Hepatocyte (in vitro differentiated cells): Measurements from ENCODE around the gene ZNF230. TPM values are rescaled to one million over a fixed set of nuclear protein-coding genes. Genes with fewer than 3 reads are reported as not detected.

Experiments used
- DNase-seq: peaks from one replicate; pipeline ENCODE4 v3.0.0-alpha.2; 2016; ENCODE audit warnings: low spot score
- H2AFZ ChIP-seq: fragments of 200-600 bp; sonication (generic); 2 replicates; pipeline ENCODE4 v1.6.0; 2016; ENCODE audit warnings: antibody characterized with exemption, mild to moderate bottlenecking
- H3K27ac ChIP-seq: fragments of 200-600 bp; sonication (generic); 2 replicates; pipeline ENCODE4 v1.5.1; 2016; ENCODE audit warnings: mild to moderate bottlenecking
- H3K27me3 ChIP-seq: fragments of 200-600 bp; sonication (generic); 2 replicates; pipeline ENCODE4 v1.6.1; 2016
- H3K36me3 ChIP-seq: fragments of 200-600 bp; sonication (generic); replicated peaks from 2 replicates; pipeline ENCODE4 v1.5.1; 2016; ENCODE audit warnings: low read depth; ENCODE audit not compliant: insufficient read depth
- H3K4me1 ChIP-seq: fragments of 200-600 bp; sonication (generic); 2 replicates; pipeline ENCODE4 v1.5.1; 2016; ENCODE audit warnings: mild to moderate bottlenecking, moderate library complexity; ENCODE audit not compliant: insufficient read depth
- H3K4me2 ChIP-seq: fragments of 200-600 bp; sonication (generic); 2 replicates; pipeline ENCODE4 v1.6.0; 2016
- H3K4me3 ChIP-seq: fragments of 200-600 bp; sonication (generic); 2 replicates; pipeline ENCODE4 v1.5.1; 2016; ENCODE audit warnings: mild to moderate bottlenecking
- H3K79me2 ChIP-seq: fragments of 200-600 bp; sonication (generic); 2 replicates; pipeline ENCODE4 v1.6.0; 2017; ENCODE audit warnings: mild to moderate bottlenecking
- H3K9me2 ChIP-seq: fragments of 200-600 bp; sonication (generic); replicated peaks from 2 replicates; pipeline ENCODE4 v1.6.0; 2017; ENCODE audit warnings: mild to moderate bottlenecking; ENCODE audit not compliant: insufficient read depth
- H3K9me3 ChIP-seq: fragments of 200-600 bp; sonication (generic); 2 replicates; pipeline ENCODE4 v1.5.1; 2016; ENCODE audit warnings: low read depth, mild to moderate bottlenecking
- H4K20me1 ChIP-seq: fragments of 200-600 bp; sonication (generic); 2 replicates; pipeline ENCODE4 v1.6.0; 2016; ENCODE audit warnings: mild to moderate bottlenecking; ENCODE audit not compliant: insufficient read depth, poor library complexity, severe bottlenecking
- EZH2 ChIP-seq: fragments of 200-600 bp; sonication (generic); IDR thresholded peaks from 2 replicates; pipeline ENCODE4 v1.6.1; 2016; ENCODE audit warnings: antibody characterized with exemption, mild to moderate bottlenecking, borderline replicate concordance
- EZH2phosphoT487 ChIP-seq: fragments of 200-600 bp; sonication (generic); IDR thresholded peaks from one replicate; pipeline ENCODE4 v1.6.1; 2018; ENCODE audit warnings: antibody characterized with exemption, mild to moderate bottlenecking, low read depth, moderate library complexity; ENCODE audit not compliant: unreplicated experiment, severe bottlenecking
- WGBS: methylation state at CpG from one replicate; pipeline ENCODE4 v1.1.6; 2016; ENCODE audit warnings: low lambda C conversion rate; ENCODE audit errors: missing lambda C conversion rate; 5-methylcytosine and 5-hydroxymethylcytosine counted together
- polyA plus RNA-seq: library from polyadenylated mRNA; unstranded; fragments of >200 nt; fragmentation: Nextera tagmentation; extraction: Ambion mirVana; gene quantifications from 2 replicates; pipeline ENCODE4 v1.2.1, GENCODE V29; 2016
- total RNA-seq: library from RNA; depleted of rRNA; stranded (reverse); fragments of >200 nt; gene quantifications from 2 replicates; pipeline ENCODE4 v1.2.3, GENCODE V29; 2014
- TF ChIP-seq, protein P1 (sequence below): fragments of 200-600 bp; sonication (generic); IDR thresholded peaks from 2 replicates; pipeline ENCODE4 v1.5.1; 2016; ENCODE audit warnings: antibody characterized with exemption, mild to moderate bottlenecking; ENCODE audit not compliant: poor library complexity

Gene ZNF230
- total and polyA plus RNA-seq, 2 experiments from 2014 or later: 3.7 to 4.4 TPM

DNA sequence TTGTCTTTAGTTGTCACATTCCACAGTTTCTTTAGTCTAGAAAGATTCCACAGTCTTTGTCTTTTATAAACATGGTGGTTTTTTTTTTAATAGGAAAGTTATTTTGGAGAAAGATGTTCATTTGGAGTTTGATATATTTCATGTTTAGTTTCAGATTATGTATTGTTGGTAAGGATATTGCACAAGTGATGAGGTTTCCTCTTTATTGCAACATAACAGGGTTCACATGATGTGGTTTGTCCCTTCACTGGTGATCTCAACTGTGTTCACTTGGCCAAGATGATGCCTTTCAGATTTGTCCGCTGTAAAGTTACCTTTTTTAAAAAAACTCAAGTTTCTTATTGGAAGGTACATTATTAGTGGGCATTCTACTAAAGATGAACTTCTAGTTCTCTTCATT lies 3.2 kb downstream of the ZNF230 start:
- no peak overlapping the region for H3K4me2 ChIP-seq
- peaks cover 16% of the 10 kb centered on the region for H3K36me3 ChIP-seq
- DNase-seq: no peak
- no peak for TF ChIP-seq EZH2
- TF ChIP-seq, protein P1, sequence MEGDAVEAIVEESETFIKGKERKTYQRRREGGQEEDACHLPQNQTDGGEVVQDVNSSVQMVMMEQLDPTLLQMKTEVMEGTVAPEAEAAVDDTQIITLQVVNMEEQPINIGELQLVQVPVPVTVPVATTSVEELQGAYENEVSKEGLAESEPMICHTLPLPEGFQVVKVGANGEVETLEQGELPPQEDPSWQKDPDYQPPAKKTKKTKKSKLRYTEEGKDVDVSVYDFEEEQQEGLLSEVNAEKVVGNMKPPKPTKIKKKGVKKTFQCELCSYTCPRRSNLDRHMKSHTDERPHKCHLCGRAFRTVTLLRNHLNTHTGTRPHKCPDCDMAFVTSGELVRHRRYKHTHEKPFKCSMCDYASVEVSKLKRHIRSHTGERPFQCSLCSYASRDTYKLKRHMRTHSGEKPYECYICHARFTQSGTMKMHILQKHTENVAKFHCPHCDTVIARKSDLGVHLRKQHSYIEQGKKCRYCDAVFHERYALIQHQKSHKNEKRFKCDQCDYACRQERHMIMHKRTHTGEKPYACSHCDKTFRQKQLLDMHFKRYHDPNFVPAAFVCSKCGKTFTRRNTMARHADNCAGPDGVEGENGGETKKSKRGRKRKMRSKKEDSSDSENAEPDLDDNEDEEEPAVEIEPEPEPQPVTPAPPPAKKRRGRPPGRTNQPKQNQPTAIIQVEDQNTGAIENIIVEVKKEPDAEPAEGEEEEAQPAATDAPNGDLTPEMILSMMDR: no peak
- TF ChIP-seq EZH2phosphoT487: no peak
- WGBS: 100% methylated on average over 1 of the region's 1 CpG
- peaks cover 10% of the 10 kb centered on the region for H3K4me1 ChIP-seq
- no peak overlapping the region for H3K27ac ChIP-seq
- no peak overlapping the region for H2AFZ ChIP-seq
- no peaks in the 10 kb centered on the region for H4K20me1 ChIP-seq
- H3K27me3 ChIP-seq: no peaks in the 10 kb centered on the region
- peaks cover 26% of the 10 kb centered on the region for H3K79me2 ChIP-seq
- H3K9me3 ChIP-seq: peaks cover 35% of the 10 kb centered on the region
- H3K9me2 ChIP-seq: no peaks in the 10 kb centered on the region
- H3K4me3 ChIP-seq: no peak overlapping the region

DNA sequence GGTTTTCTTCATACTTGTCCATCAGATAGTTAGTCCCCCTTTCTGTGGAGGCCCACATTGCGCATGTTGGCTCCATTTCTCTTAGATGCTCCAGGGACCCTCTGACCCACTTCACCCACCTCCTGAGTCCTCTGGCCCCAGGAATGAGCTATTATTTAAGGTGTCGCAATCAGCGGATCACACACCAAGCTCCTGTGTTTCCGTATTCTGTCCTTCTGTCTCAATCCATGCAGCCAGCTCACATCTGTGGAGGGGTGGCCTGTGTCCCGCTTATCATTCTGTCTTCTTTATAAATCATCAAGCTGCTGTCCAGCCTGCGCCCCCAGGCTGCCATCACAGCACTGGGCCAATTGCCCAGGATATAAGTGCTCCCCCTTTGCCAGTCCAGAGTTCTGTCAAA lies 4.7 kb downstream of the ZNF230 start:
- H3K36me3 ChIP-seq: peaks cover 17% of the 10 kb centered on the region
- H3K9me3 ChIP-seq: peaks cover 44% of the 10 kb centered on the region
- no peak overlapping the region for H2AFZ ChIP-seq
- peaks cover 5% of the 10 kb centered on the region for H3K4me1 ChIP-seq
- TF ChIP-seq, protein P1: no peak
- TF ChIP-seq EZH2phosphoT487 (no peak), EZH2 (no peak)
- no peaks in the 10 kb centered on the region for H4K20me1 ChIP-seq
- H3K27me3 ChIP-seq: no peaks in the 10 kb centered on the region
- H3K9me2 ChIP-seq: no peaks in the 10 kb centered on the region
- no peak for DNase-seq
- no peak overlapping the region for H3K4me2 ChIP-seq
- no peak overlapping the region for H3K4me3 ChIP-seq
- 98% methylated on average over 6 of the region's 6 CpGs for WGBS
- H3K79me2 ChIP-seq: peaks cover 26% of the 10 kb centered on the region
- H3K27ac ChIP-seq: no peak overlapping the region

DNA sequence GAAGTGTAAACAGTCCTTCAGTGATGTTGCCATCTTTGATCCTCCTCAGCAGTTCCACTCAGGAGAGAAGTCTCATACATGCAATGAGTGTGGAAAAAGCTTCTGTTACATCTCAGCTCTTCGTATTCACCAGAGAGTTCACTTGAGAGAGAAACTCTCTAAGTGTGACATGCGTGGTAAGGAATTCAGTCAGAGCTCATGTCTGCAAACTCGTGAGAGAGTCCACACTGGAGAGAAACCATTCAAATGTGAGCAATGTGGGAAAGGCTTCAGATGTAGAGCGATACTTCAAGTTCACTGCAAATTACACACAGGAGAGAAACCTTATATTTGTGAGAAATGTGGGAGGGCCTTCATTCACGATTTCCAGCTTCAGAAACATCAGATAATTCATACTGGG lies 7.7 kb downstream of the ZNF230 start:
- H3K79me2 ChIP-seq: peaks cover 9% of the 10 kb centered on the region
- no peaks in the 10 kb centered on the region for H3K9me2 ChIP-seq
- H3K4me2 ChIP-seq: no peak overlapping the region
- H3K27me3 ChIP-seq: no peaks in the 10 kb centered on the region
- DNase-seq: no peak
- peaks cover 17% of the 10 kb centered on the region for H3K36me3 ChIP-seq
- WGBS: 97% methylated on average over 5 of the region's 5 CpGs
- H3K4me3 ChIP-seq: no peak overlapping the region
- no peaks in the 10 kb centered on the region for H3K4me1 ChIP-seq
- H3K27ac ChIP-seq: no peak overlapping the region
- peaks cover 44% of the 10 kb centered on the region for H3K9me3 ChIP-seq
- H2AFZ ChIP-seq: no peak overlapping the region
- TF ChIP-seq EZH2 (no peak), EZH2phosphoT487 (no peak)
- TF ChIP-seq, protein P1: no peak
- H4K20me1 ChIP-seq: no peaks in the 10 kb centered on the region

DNA sequence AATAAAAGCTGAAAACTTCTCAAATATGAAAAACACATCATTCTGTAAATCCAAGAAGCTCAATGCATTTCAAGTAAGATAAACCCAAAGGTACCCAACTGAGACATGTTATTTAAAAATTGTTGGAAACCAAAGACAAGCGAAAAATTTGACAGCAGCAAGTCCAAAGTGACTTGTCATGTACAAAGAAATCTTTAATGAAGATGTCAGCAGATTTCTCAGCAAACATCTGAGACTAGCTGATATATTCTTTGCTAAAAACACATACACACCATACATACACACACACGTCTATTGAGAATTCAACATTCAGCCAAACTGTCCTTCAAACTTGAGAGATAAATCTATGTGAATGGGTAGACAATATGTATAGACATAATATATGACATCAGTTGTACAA lies 16.7 kb downstream of the ZNF230 start:
- DNase-seq: no peak
- Histone ChIP-seq H2AFZ (no peak overlapping the region), H4K20me1 (no peaks in the 10 kb centered on the region), H3K9me2 (no peaks in the 10 kb centered on the region), H3K27me3 (no peaks in the 10 kb centered on the region), H3K79me2 (no peaks in the 10 kb centered on the region), H3K4me3 (no peak overlapping the region), H3K9me3 (no peaks in the 10 kb centered on the region), H3K27ac (no peak overlapping the region), H3K4me1 (peaks cover under 1% of the 10 kb centered on the region), H3K36me3 (no peaks in the 10 kb centered on the region), H3K4me2 (no peak overlapping the region)
- 53% methylated on average over 2 of the region's 2 CpGs for WGBS
- TF ChIP-seq, protein P1: no peak
- TF ChIP-seq EZH2phosphoT487 (no peak), EZH2 (no peak)
